ENCODE data around the gene SMARCC2.

Gene SMARCC2

DNA sequence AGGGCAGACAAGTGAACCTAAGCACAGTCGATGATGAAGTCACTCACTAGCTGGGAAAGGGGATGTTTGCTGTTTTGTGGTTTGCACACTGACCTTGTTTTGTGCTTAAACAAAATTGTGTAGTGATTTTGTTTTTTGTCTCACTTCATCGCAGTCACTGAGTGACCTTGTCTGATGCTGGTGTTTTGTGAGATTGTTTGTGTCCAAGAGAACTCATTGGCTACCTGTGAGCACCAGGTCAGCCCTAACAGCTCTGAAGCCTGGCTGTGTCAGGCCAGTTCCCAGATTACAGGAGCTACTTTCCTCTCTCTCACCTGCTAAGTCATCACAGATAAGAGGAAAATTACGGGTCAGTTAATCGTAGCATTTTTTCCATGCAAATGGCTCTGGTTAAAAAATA, 65.2 kb downstream of the SMARCC2 start:
- TF ChIP-seq, protein P1, sequence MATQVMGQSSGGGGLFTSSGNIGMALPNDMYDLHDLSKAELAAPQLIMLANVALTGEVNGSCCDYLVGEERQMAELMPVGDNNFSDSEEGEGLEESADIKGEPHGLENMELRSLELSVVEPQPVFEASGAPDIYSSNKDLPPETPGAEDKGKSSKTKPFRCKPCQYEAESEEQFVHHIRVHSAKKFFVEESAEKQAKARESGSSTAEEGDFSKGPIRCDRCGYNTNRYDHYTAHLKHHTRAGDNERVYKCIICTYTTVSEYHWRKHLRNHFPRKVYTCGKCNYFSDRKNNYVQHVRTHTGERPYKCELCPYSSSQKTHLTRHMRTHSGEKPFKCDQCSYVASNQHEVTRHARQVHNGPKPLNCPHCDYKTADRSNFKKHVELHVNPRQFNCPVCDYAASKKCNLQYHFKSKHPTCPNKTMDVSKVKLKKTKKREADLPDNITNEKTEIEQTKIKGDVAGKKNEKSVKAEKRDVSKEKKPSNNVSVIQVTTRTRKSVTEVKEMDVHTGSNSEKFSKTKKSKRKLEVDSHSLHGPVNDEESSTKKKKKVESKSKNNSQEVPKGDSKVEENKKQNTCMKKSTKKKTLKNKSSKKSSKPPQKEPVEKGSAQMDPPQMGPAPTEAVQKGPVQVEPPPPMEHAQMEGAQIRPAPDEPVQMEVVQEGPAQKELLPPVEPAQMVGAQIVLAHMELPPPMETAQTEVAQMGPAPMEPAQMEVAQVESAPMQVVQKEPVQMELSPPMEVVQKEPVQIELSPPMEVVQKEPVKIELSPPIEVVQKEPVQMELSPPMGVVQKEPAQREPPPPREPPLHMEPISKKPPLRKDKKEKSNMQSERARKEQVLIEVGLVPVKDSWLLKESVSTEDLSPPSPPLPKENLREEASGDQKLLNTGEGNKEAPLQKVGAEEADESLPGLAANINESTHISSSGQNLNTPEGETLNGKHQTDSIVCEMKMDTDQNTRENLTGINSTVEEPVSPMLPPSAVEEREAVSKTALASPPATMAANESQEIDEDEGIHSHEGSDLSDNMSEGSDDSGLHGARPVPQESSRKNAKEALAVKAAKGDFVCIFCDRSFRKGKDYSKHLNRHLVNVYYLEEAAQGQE (IDR thresholded peaks at IDR 0.05; ENCODE audit: low read depth): no peak
- TF ChIP-seq NFIC (IDR thresholded peaks at IDR 0.05): no peak
- no peak for TF ChIP-seq ZBTB7A (IDR thresholded peaks at IDR 0.05; ENCODE audit: low read depth)
- TF ChIP-seq TAF1 (IDR thresholded peaks at IDR 0.05; ENCODE audit: low read depth): no peak
- TF ChIP-seq, protein P2, sequence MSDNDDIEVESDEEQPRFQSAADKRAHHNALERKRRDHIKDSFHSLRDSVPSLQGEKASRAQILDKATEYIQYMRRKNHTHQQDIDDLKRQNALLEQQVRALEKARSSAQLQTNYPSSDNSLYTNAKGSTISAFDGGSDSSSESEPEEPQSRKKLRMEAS (IDR thresholded peaks at IDR 0.05): no peak
- no peak for TF ChIP-seq TCF12 (IDR thresholded peaks at IDR 0.05; ENCODE audit: low read depth)
- TF ChIP-seq TEAD4 (IDR thresholded peaks at IDR 0.05): no peak
- no peak for TF ChIP-seq RAD21 (IDR thresholded peaks at IDR 0.05; ENCODE audit: low read depth)

DNA sequence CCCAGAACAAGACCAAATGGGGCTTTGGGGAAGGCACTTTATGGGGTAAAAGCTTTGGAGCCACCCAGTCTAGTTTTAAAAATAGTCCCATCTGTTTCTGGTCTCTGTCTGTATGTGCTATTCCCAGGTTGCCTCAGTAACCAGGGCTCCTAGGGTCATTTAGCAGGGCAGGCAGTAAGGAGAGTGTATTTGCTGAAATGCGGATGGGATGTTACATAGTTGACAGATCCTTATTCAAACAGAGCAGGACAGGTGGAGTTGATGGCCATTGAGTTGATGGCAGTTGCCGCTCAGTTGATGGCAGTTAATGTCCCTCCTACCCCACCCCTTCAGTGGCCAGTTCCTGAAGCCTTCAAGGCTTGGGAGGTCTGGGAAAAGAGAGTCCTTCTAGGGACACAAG, 66.6 kb downstream of the SMARCC2 start:
- TF ChIP-seq CEBPB (IDR thresholded peaks at IDR 0.05) (no peak), FOXM1 (IDR thresholded peaks at IDR 0.05; ENCODE audit: borderline replicate concordance, low read depth) (no peak), TCF12 (IDR thresholded peaks at IDR 0.05; ENCODE audit: low read depth) (no peak), ZBTB7A (IDR thresholded peaks at IDR 0.05; ENCODE audit: low read depth) (no peak), RAD21 (IDR thresholded peaks at IDR 0.05; ENCODE audit: low read depth) (no peak)
- TF ChIP-seq, protein P1 (IDR thresholded peaks at IDR 0.05; ENCODE audit: low read depth): no peak
- TF ChIP-seq, protein P3, sequence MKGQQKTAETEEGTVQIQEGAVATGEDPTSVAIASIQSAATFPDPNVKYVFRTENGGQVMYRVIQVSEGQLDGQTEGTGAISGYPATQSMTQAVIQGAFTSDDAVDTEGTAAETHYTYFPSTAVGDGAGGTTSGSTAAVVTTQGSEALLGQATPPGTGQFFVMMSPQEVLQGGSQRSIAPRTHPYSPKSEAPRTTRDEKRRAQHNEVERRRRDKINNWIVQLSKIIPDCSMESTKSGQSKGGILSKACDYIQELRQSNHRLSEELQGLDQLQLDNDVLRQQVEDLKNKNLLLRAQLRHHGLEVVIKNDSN (IDR thresholded peaks at IDR 0.05): no peak

DNA sequence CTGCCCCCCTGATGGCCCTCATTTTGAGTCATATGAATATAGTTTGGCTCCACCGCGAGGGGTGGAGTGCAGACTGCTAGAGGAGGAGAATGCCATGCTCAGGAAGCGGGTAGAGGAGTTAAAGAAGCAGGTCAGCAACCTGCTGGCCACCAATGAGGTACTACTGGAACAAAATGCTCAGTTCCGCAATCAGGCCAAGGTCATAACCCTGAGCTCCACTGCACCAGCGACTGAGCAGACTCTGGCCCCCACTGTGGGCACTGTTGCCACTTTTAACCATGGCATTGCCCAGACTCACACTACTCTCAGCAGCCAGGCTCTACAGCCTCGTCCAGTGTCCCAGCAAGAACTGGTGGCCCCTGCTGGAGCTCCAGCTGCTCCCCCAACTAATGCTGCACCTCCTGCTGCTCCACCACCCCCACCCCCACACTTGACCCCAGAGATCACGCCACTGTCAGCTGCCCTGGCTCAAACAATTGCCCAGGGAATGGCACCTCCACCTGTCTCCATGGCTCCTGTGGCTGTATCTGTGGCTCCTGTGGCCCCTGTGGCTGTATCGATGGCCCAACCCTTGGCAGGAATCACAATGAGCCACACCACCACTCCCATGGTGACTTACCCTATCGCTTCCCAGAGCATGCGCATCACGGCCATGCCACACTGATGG, 67.9 kb downstream of the SMARCC2 start:
- TF ChIP-seq RAD21 (IDR thresholded peaks at IDR 0.05; ENCODE audit: low read depth) (no peak), TCF12 (IDR thresholded peaks at IDR 0.05; ENCODE audit: low read depth) (no peak), ZBTB7A (IDR thresholded peaks at IDR 0.05; ENCODE audit: low read depth) (no peak), CEBPB (IDR thresholded peaks at IDR 0.05) (no peak), TAF1 (IDR thresholded peaks at IDR 0.05; ENCODE audit: low read depth) (no peak), FOXM1 (IDR thresholded peaks at IDR 0.05; ENCODE audit: borderline replicate concordance, low read depth) (no peak), NFIC (IDR thresholded peaks at IDR 0.05) (no peak), EP300 (IDR thresholded peaks at IDR 0.05; ENCODE audit: borderline replicate concordance) (no peak), EGR1 (IDR thresholded peaks at IDR 0.05) (no peak), CREB1 (IDR thresholded peaks at IDR 0.05; ENCODE audit: low read depth) (no peak), YY1 (IDR thresholded peaks at IDR 0.05; ENCODE audit: low read depth) (no peak)
- TF ChIP-seq, protein P1 (IDR thresholded peaks at IDR 0.05; ENCODE audit: low read depth): no peak
- TF ChIP-seq, protein P3 (IDR thresholded peaks at IDR 0.05): no peak

DNA sequence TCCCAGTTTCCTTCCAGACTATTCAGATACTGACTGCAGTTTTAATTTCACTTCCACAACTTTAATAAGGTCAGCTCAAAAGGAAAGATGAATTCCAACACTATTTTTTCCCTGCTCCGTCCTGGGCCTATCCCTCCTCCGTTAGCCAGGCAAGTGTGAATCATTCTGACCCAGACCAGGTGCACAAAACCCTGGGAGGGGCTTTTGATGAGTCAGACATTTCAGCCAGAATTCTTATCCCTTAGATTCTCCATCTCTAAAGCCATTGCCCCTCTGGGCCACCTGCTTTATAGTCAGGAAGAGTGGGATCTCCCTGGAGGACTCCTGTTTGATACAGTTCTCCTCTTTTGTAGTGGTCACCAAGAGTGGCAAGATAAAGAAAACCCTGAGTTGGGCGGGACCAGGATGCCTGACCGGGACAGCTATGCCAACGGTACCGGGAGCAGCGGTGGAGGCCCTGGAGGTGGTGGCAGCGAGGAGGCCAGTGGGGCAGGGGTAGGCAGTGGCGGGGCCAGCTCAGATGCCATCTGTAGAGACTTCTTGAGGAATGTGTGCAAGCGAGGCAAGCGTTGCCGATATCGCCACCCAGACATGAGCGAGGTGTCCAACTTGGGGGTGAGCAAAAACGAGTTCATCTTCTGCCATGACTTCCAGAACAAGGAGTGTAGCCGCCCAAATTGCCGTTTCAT, 69.0 kb downstream of the SMARCC2 start:
- TF ChIP-seq EP300 (IDR thresholded peaks at IDR 0.05; ENCODE audit: borderline replicate concordance) (no peak), TCF12 (IDR thresholded peaks at IDR 0.05; ENCODE audit: low read depth) (no peak), YY1 (IDR thresholded peaks at IDR 0.05; ENCODE audit: low read depth) (no peak), ZBTB7A (IDR thresholded peaks at IDR 0.05; ENCODE audit: low read depth) (no peak), FOXM1 (IDR thresholded peaks at IDR 0.05; ENCODE audit: borderline replicate concordance, low read depth) (no peak), CREB1 (IDR thresholded peaks at IDR 0.05; ENCODE audit: low read depth) (no peak), TEAD4 (IDR thresholded peaks at IDR 0.05) (no peak), RAD21 (IDR thresholded peaks at IDR 0.05; ENCODE audit: low read depth) (no peak), TAF1 (IDR thresholded peaks at IDR 0.05; ENCODE audit: low read depth) (no peak), NFIC (IDR thresholded peaks at IDR 0.05) (no peak), CEBPB (IDR thresholded peaks at IDR 0.05) (no peak), EGR1 (IDR thresholded peaks at IDR 0.05) (no peak)
- TF ChIP-seq, protein P3 (IDR thresholded peaks at IDR 0.05): no peak
- TF ChIP-seq, protein P1 (IDR thresholded peaks at IDR 0.05; ENCODE audit: low read depth): no peak
- TF ChIP-seq, protein P2 (IDR thresholded peaks at IDR 0.05): no peak
